ENCODE measurements around the gene KIAA0513. TPM values are rescaled to one million over a fixed set of nuclear protein-coding genes. Genes with fewer than 3 reads are reported as not detected.

Gene KIAA0513
- total and polyA plus RNA-seq, 10 donors, result 1.7 to 30.0 (median 21.9) TPM

- WGBS, 5 donors, result 72 to 81% (median 75%) methylated on average over 11 of the region's 11 CpGs
- Histone ChIP-seq H3K36me3 (peaks cover 0 to 40% (median 0%) of the 10 kb centered on the region in 6 donors), H3K9me3 (no peaks in the 10 kb centered on the region), H3K4me3 (no peak overlapping the region), H3K27me3 (replicated peaks in 1 of 7) (no peaks in the 10 kb centered on the region), H3K27ac (peak overlapping the region in 3 of 8 donors; percentile 14 to 51 (median 40)), H3K4me1 (peaks cover 0 to 59% (median 4%) of the 10 kb centered on the region in 6 donors)
- intact Hi-C loops (cut with DNase I; ENCODE audit: low total_unique reads), result no loop called here
- no peak for DNase-seq
- no peak for TF ChIP-seq POLR2AphosphoS5 (IDR thresholded peaks at IDR 0.05)
- TF ChIP-seq CTCF (IDR thresholded peaks at IDR 0.05 in 8 of 11, conservative IDR thresholded peaks at IDR 0.05 in 3 of 11), result no peak
- TF ChIP-seq POLR2A (IDR thresholded peaks at IDR 0.05), result no peak
Observed at GRCh38 chr16:85047867-85048455, 20.4 kb downstream of the KIAA0513 start.

GRCh38 chr16:85048921-85049562, 21.4 kb downstream of the KIAA0513 start:
- 88 to 93% (median 90%) methylated on average over 15 to 17 of the region's 17 CpGs for WGBS, 5 donors
- H3K27ac ChIP-seq, result no peak overlapping the region
- no peak for DNase-seq

GRCh38 chr16:85049706-85050305, 22.2 kb downstream of the KIAA0513 start:
- intact Hi-C loops (cut with DNase I; ENCODE audit: low total_unique reads), result no loop called here
- Histone ChIP-seq H3K9me3 (no peaks in the 10 kb centered on the region), H3K4me1 (peaks cover 3 to 75% (median 8%) of the 10 kb centered on the region in 6 donors)

More at GRCh38 chr16:85048921-85049562, 21.4 kb downstream of the KIAA0513 start:
- H3K27me3 ChIP-seq (replicated peaks in 1 of 7), result no peaks in the 10 kb centered on the region
- peaks cover 0 to 30% (median 0%) of the 10 kb centered on the region in 6 donors for H3K36me3 ChIP-seq
- peaks cover 0 to 68% (median 4%) of the 10 kb centered on the region in 6 donors for H3K4me1 ChIP-seq
- H3K9me3 ChIP-seq, result no peaks in the 10 kb centered on the region
- intact Hi-C loops (cut with DNase I; ENCODE audit: low total_unique reads), result no loop called here
- no peak for TF ChIP-seq POLR2AphosphoS5 (IDR thresholded peaks at IDR 0.05)
- TF ChIP-seq POLR2A (IDR thresholded peaks at IDR 0.05), result no peak
- no peak for TF ChIP-seq CTCF (IDR thresholded peaks at IDR 0.05 in 8 of 11, conservative IDR thresholded peaks at IDR 0.05 in 3 of 11)
- H3K4me3 ChIP-seq, result no peak overlapping the region

More at GRCh38 chr16:85049706-85050305, 22.2 kb downstream of the KIAA0513 start:
- Histone ChIP-seq H3K4me3 (no peak overlapping the region), H3K36me3 (peaks cover 0 to 24% (median 0%) of the 10 kb centered on the region in 6 donors), H3K27ac (no peak overlapping the region), H3K27me3 (replicated peaks in 1 of 7) (no peaks in the 10 kb centered on the region)
- DNase-seq, result no peak
- TF ChIP-seq CTCF (IDR thresholded peaks at IDR 0.05 in 8 of 11, conservative IDR thresholded peaks at IDR 0.05 in 3 of 11) (no peak), POLR2A (IDR thresholded peaks at IDR 0.05) (no peak), POLR2AphosphoS5 (IDR thresholded peaks at IDR 0.05) (no peak)
- WGBS, 5 donors, result 88 to 98% (median 91%) methylated on average over 15 of the region's 15 CpGs

Data from spleen (tissue), 11 donors.